ENCODE results near the gene MARCHF3.

DNA sequence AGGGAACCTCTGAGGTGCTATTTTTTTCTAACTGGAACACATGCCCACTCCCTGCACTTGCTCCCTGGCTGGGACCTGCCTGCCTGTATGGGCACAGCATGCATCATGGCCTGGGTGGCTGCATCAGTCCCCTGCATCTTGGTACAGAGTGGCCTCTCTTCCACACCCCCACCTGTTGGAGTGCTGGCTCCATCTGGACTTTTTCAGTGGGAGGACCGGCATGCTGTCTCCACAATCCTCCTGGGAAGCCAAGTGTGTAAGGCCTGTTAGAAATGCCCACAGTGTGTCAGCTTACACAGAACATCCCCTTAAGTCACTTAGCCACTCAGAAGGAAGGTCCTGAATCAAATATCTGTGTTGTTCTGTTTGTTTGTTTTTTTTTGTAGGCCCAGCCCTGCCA lies 102.9 kb downstream of the MARCHF3 start:
- TF ChIP-seq CTCF (IDR thresholded peaks at IDR 0.05; ENCODE audit: poor library complexity, severe bottlenecking) (no peak), EZH2 (IDR thresholded peaks at IDR 0.05; ENCODE audit: borderline replicate concordance, insufficient read depth, low read length, poor library complexity, severe bottlenecking) (no peak), POLR2AphosphoS5 (IDR thresholded peaks at IDR 0.05) (no peak), TAF1 (IDR thresholded peaks at IDR 0.05; ENCODE audit: low read depth) (no peak), SMC3 (conservative IDR thresholded peaks at IDR 0.05; ENCODE audit: poor library complexity) (no peak)

All from neural cell (in vitro differentiated cells).